DND-41 (cell line): Measurements from ENCODE around the gene EED.

Source experiments
- CTCF ChIP-seq: IDR thresholded peaks from 2 replicates; pipeline ENCODE4 v1.5.1; 2012; ENCODE audit warnings: borderline replicate concordance, low read length, moderate library complexity, mild to moderate bottlenecking; ENCODE audit not compliant: poor library complexity, severe bottlenecking; ENCODE audit errors: extremely low read depth
- EZH2 ChIP-seq: IDR thresholded peaks from 3 replicates; pipeline ENCODE4 v1.6.1; 2012; ENCODE audit warnings: borderline replicate concordance, low read depth, mild to moderate bottlenecking, moderate library complexity, low read length, inconsistent platforms; ENCODE audit not compliant: severe bottlenecking

GRCh38 chr11:86269645-86270044 lies 25.1 kb downstream of the EED start:
- no peak for TF ChIP-seq EZH2
- TF ChIP-seq CTCF, result no peak
